ENCODE measurements around the gene SPON1. TPM values are rescaled to one million over a fixed set of nuclear protein-coding genes. Genes with fewer than 3 reads are reported as not detected.

Gene SPON1
- total RNA-seq, 1 donor from 2014 or later, result 76.8 TPM

GRCh38 chr11:13947379-13947778, 15.1 kb upstream of the SPON1 start:
- intact Hi-C loops (cut with DNase I), result no loop called here
- Histone ChIP-seq H3K27me3 (no peaks in the 10 kb centered on the region), H3K36me3 (no peaks in the 10 kb centered on the region), H3K9me3 (no peaks in the 10 kb centered on the region), H3K4me3 (no peak overlapping the region), H3K4me1 (no peaks in the 10 kb centered on the region), H3K27ac (no peak overlapping the region)
- ATAC-seq (no peak), DNase-seq (no peak)
- TF ChIP-seq CTCF (IDR thresholded peaks at IDR 0.05), result no peak

- Histone ChIP-seq H3K4me3 (no peak overlapping the region), H3K27ac (no peak overlapping the region), H3K4me1 (no peaks in the 10 kb centered on the region), H3K27me3 (no peaks in the 10 kb centered on the region), H3K36me3 (no peaks in the 10 kb centered on the region), H3K9me3 (no peaks in the 10 kb centered on the region)
- intact Hi-C loops (cut with DNase I), result loop anchor here (10.0 kb wide), 1 partner anchor 295 kb away; no protein-coding TSS in a partner anchor
- no peak for DNase-seq
- TF ChIP-seq CTCF (IDR thresholded peaks at IDR 0.05), result no peak
- ATAC-seq, result peak; percentile 42
Observed at GRCh38 chr11:13949876-13950275, 12.6 kb upstream of the SPON1 start.

GRCh38 chr11:13952221-13952620, 10.3 kb upstream of the SPON1 start:
- Histone ChIP-seq H3K36me3 (no peaks in the 10 kb centered on the region), H3K4me3 (no peak overlapping the region), H3K27me3 (no peaks in the 10 kb centered on the region), H3K9me3 (no peaks in the 10 kb centered on the region), H3K27ac (no peak overlapping the region), H3K4me1 (no peaks in the 10 kb centered on the region)
- TF ChIP-seq CTCF (IDR thresholded peaks at IDR 0.05), result no peak
- intact Hi-C loops (cut with DNase I), result loop anchor here (10.0 kb wide), 1 partner anchor 293 kb away; no protein-coding TSS in a partner anchor
- no peak for DNase-seq
- ATAC-seq, result no peak

GRCh38 chr11:13952668-13953067, 9.9 kb upstream of the SPON1 start:
- H3K27me3 ChIP-seq, result no peaks in the 10 kb centered on the region
- DNase-seq, result no peak
- TF ChIP-seq CTCF (IDR thresholded peaks at IDR 0.05), result no peak
- no peaks in the 10 kb centered on the region for H3K4me1 ChIP-seq
- no peak for ATAC-seq
- H3K4me3 ChIP-seq, result no peak overlapping the region
- H3K36me3 ChIP-seq, result no peaks in the 10 kb centered on the region
- intact Hi-C loops (cut with DNase I), result loop anchor here (10.0 kb wide), 1 partner anchor 292 kb away; no protein-coding TSS in a partner anchor
- no peaks in the 10 kb centered on the region for H3K9me3 ChIP-seq
- no peak overlapping the region for H3K27ac ChIP-seq

- no peak overlapping the region for H3K27ac ChIP-seq
- intact Hi-C loops (cut with DNase I), result loop anchor here (10.0 kb wide), 1 partner anchor 290 kb away; no protein-coding TSS in a partner anchor
- no peak for TF ChIP-seq CTCF (IDR thresholded peaks at IDR 0.05)
Observed at GRCh38 chr11:13954591-13954990, 7.9 kb upstream of the SPON1 start.

GRCh38 chr11:13955971-13956421, 6.5 kb upstream of the SPON1 start:
- no peaks in the 10 kb centered on the region for H3K9me3 ChIP-seq

More at GRCh38 chr11:13954591-13954990, 7.9 kb upstream of the SPON1 start:
- DNase-seq (no peak), ATAC-seq (no peak)
- H3K36me3 ChIP-seq, result no peaks in the 10 kb centered on the region
- no peaks in the 10 kb centered on the region for H3K4me1 ChIP-seq
- no peak overlapping the region for H3K4me3 ChIP-seq
- no peaks in the 10 kb centered on the region for H3K9me3 ChIP-seq
- no peaks in the 10 kb centered on the region for H3K27me3 ChIP-seq

More at GRCh38 chr11:13955971-13956421, 6.5 kb upstream of the SPON1 start:
- H3K36me3 ChIP-seq, result no peaks in the 10 kb centered on the region
- ATAC-seq (peak; percentile 94), DNase-seq (no peak)
- no peak overlapping the region for H3K27ac ChIP-seq
- no peaks in the 10 kb centered on the region for H3K4me1 ChIP-seq
- no peak overlapping the region for H3K4me3 ChIP-seq
- H3K27me3 ChIP-seq, result peaks cover 7% of the 10 kb centered on the region
- peak; percentile 81 for TF ChIP-seq CTCF (IDR thresholded peaks at IDR 0.05)
- intact Hi-C loops (cut with DNase I), result loop anchor here (10.0 kb wide), 1 partner anchor 289 kb away; no protein-coding TSS in a partner anchor

All from upper lobe of right lung (tissue), 1 donor.